ENCODE results near the gene MBTD1.

MBTD1 gene

GRCh38 chr17:51144266-51145022, 115.4 kb downstream of the MBTD1 start:
- DNase-seq (ENCODE audit: low spot score): no peak

GRCh38 chr17:51142597-51142996, 117.3 kb downstream of the MBTD1 start:
- no peak for DNase-seq (ENCODE audit: low spot score)

GRCh38 chr17:51135956-51136355, 123.9 kb downstream of the MBTD1 start:
- no peak for DNase-seq (ENCODE audit: low spot score)

GRCh38 chr17:51133365-51133764, 126.5 kb downstream of the MBTD1 start:
- DNase-seq (ENCODE audit: low spot score): peak; percentile 32

GRCh38 chr17:51132964-51133319, 126.9 kb downstream of the MBTD1 start:
- peak; percentile 20 for DNase-seq (ENCODE audit: low spot score)

- DNase-seq (ENCODE audit: low spot score): no peak
Observed at GRCh38 chr17:51128076-51128475, 131.8 kb downstream of the MBTD1 start.

Data from GM03348 (cell line).